HCT116 (cell line): Measurements from ENCODE around the gene APC2. TPM values are rescaled to one million over a fixed set of nuclear protein-coding genes. Genes with fewer than 3 reads are reported as not detected.

Experiments
- ATAC-seq: fragments of 200-7000 bp; cut with Tn5 transposase; 2 replicates; pipeline ENCODE4 v1.9.1; 2020; ENCODE audit warnings: mild to moderate bottlenecking, moderate library complexity
- Bru-seq: library from RNA; stranded (reverse); fragments of 400-500 nt; gene quantifications from one replicate; lab custom pipeline; 2021; lab: Mats Ljungman, UMichigan
- BruChase-seq, 2 experiments: library from RNA; stranded (reverse); fragments of 400-500 nt; gene quantifications; one replicate each; lab custom pipeline; 2021; lab: Mats Ljungman, UMichigan
- BruUV-seq: library from RNA; stranded (reverse); fragments of 400-500 nt; replicated peaks from 2 replicates; lab custom pipeline; 2021; lab: Mats Ljungman, UMichigan
- CTCF ChIA-PET: fragments of 300-600 bp; sonication (Branson Sonifier 250); formaldehyde crosslinking; loops from one replicate; lab custom pipeline; 2021; ENCODE audit warnings: antibody characterized with exemption; lab: Charles Lee
- POLR2A ChIA-PET: fragments of 300-600, 350-600 bp; sonication (Branson Sonifier 250); formaldehyde crosslinking; loops from one replicate; lab custom pipeline; 2021; ENCODE audit warnings: antibody characterized with exemption; lab: Charles Lee
- RAD21 ChIA-PET, 2 experiments: fragments of 300-600 bp; sonication (Branson Sonifier 250); formaldehyde crosslinking; loops; one replicate each; lab custom pipeline; 2023; ENCODE audit warnings: low total read pairs in 2 of 2; ENCODE audit not compliant: uncharacterized antibody in 2 of 2, unreplicated experiment in 2 of 2, low non-redundant PET in 1 of 2; lab: Charles Lee
- DNase-seq: peaks from one replicate; pipeline ENCODE4 v3.0.0-alpha.2; 2010; ENCODE audit warnings: low read depth, low spot score
- H2AFZ ChIP-seq: fragments of 200-600 bp; shearing (Covaris generic), sonication (generic); 2 replicates; pipeline ENCODE4 v1.6.1; 2017; ENCODE audit warnings: low read depth, mixed run types, mixed read lengths, antibody characterized with exemption, low read length; ENCODE audit not compliant: poor library complexity, severe bottlenecking
- H3K27ac ChIP-seq: 2 replicates; pipeline ENCODE4 v1.5.1; 2012; ENCODE audit warnings: low read depth, low read length
- H3K27me3 ChIP-seq: fragments of 200-600 bp; sonication (generic); 2 replicates; pipeline ENCODE4 v1.6.1; 2016; ENCODE audit warnings: mixed run types, low read length, mixed read lengths; ENCODE audit not compliant: insufficient read depth
- H3K36me3 ChIP-seq, 2 experiments: fragments of 200-500 bp in 1 of 2; fragments of 200-600 bp in 1 of 2; sonication (Bioruptor generic) in 1 of 2; sonication (generic) in 1 of 2; 2 replicates each; pipeline versions ENCODE4 v1.5.1 to v1.6.1; 2014 to 2016; ENCODE audit warnings: low read length in 2 of 2, inconsistent platforms in 1 of 2, mixed read lengths in 1 of 2, mixed run types in 1 of 2; ENCODE audit not compliant: insufficient read depth in 2 of 2, control insufficient read depth in 1 of 2
- H3K4me1 ChIP-seq, 2 experiments: fragments of 200-600 bp in 1 of 2; sonication (generic) in 1 of 2; 2 replicates each; pipeline versions ENCODE4 v1.5.1 to v1.6.1; 2012 to 2017; ENCODE audit warnings: low read length in 2 of 2, inconsistent platforms in 1 of 2, mild to moderate bottlenecking in 1 of 2, mixed read lengths in 1 of 2, mixed run types in 1 of 2, moderate library complexity in 1 of 2; ENCODE audit not compliant: insufficient read depth in 2 of 2, control insufficient read depth in 1 of 2
- H3K4me2 ChIP-seq: fragments of 200-600 bp; sonication (generic); 2 replicates; pipeline ENCODE4 v1.6.1; 2017; ENCODE audit warnings: mixed run types, low read length, mixed read lengths
- H3K4me3 ChIP-seq, 2 experiments: fragments of 200-600 bp in 1 of 2; sonication (generic) in 1 of 2; replicated peaks in 1 of 2; 2 replicates each; pipeline ENCODE4 v1.5.1; 2011 to 2016; ENCODE audit warnings: low read length in 2 of 2, control low read depth in 1 of 2, low read depth in 1 of 2, mild to moderate bottlenecking in 1 of 2, mixed read lengths in 1 of 2, mixed run types in 1 of 2
- H3K79me2 ChIP-seq: fragments of 200-600 bp; sonication (generic); 2 replicates; pipeline ENCODE4 v1.6.1; 2017; ENCODE audit warnings: mild to moderate bottlenecking, mixed run types, low read length, moderate library complexity, mixed read lengths; ENCODE audit not compliant: insufficient read depth
- H3K9ac ChIP-seq: fragments of 200-600 bp; sonication (generic); 2 replicates; pipeline ENCODE4 v1.6.1; 2016; ENCODE audit warnings: low read length, mixed read lengths
- H3K9me2 ChIP-seq: fragments of 200-600 bp; sonication (generic), shearing (Covaris generic); 2 replicates; pipeline ENCODE4 v1.6.1; 2017; ENCODE audit warnings: mixed run types, mild to moderate bottlenecking, moderate library complexity; ENCODE audit not compliant: insufficient read depth
- H3K9me3 ChIP-seq, 2 experiments: fragments of 200-500 bp in 1 of 2; fragments of 200-600 bp in 1 of 2; sonication (Bioruptor generic) in 1 of 2; sonication (generic) in 1 of 2; 2 replicates each; pipeline ENCODE4 v1.6.1; 2014 to 2017; ENCODE audit warnings: low read length in 2 of 2, mixed read lengths in 2 of 2, inconsistent platforms in 1 of 2, low read depth in 1 of 2, mild to moderate bottlenecking in 1 of 2, mixed run types in 1 of 2, moderate library complexity in 1 of 2; ENCODE audit not compliant: control insufficient read depth in 1 of 2, insufficient read depth in 1 of 2
- H4K20me1 ChIP-seq: fragments of 200-600 bp; sonication (generic), shearing (Covaris generic); 2 replicates; pipeline ENCODE4 v1.6.1; 2017; ENCODE audit warnings: mixed run types, mild to moderate bottlenecking, moderate library complexity; ENCODE audit not compliant: insufficient read depth
- CTCF ChIP-seq, 3 experiments: fragments of 200-600 bp in 1 of 3; sonication (generic) in 1 of 3; IDR thresholded peaks in 2 of 3; conservative IDR thresholded peaks in 1 of 3; 2 replicates each; pipeline ENCODE4 v1.5.1; 2012 to 2017; ENCODE audit warnings: low read depth in 2 of 3, low read length in 2 of 3, antibody characterized with exemption in 1 of 3, borderline replicate concordance in 1 of 3, control low read depth in 1 of 3, mild to moderate bottlenecking in 1 of 3, mixed read lengths in 1 of 3, mixed run types in 1 of 3, moderate library complexity in 1 of 3; ENCODE audit not compliant: insufficient read depth in 1 of 3
- EGR1 ChIP-seq: IDR thresholded peaks from 2 replicates; pipeline ENCODE4 v1.6.1; 2012; ENCODE audit warnings: low read depth
- EZH2phosphoT487 ChIP-seq: fragments of 200-600 bp; IDR thresholded peaks from 2 replicates; pipeline ENCODE4 v1.6.1; 2018; ENCODE audit warnings: antibody characterized with exemption, borderline replicate concordance
- JUND ChIP-seq: IDR thresholded peaks from 2 replicates; pipeline ENCODE4 v1.6.1; 2012
- POLR2AphosphoS5 ChIP-seq: IDR thresholded peaks from 2 replicates; pipeline ENCODE4 v1.6.1; 2011; ENCODE audit warnings: mild to moderate bottlenecking, low read depth, low read length, moderate library complexity
- SIN3A ChIP-seq: IDR thresholded peaks from 2 replicates; pipeline ENCODE4 v1.6.1; 2012; ENCODE audit warnings: low read depth
- SP1 ChIP-seq: IDR thresholded peaks from 2 replicates; pipeline ENCODE4 v1.6.1; 2012; ENCODE audit warnings: low read depth
- intact Hi-C: fragments of 100-400 bp; cut with micrococcal nuclease; formaldehyde crosslinking; loops from 2 replicates; pipeline ENCODE4 v1.10.0; 2022
- long read RNA-seq: library from polyadenylated mRNA; unstranded; transcript quantifications from one replicate; pipeline ENCODE4 v2.0.0, GENCODE V29; 2021; ENCODE audit not compliant: unreplicated experiment
- polyA plus RNA-seq: library from polyadenylated mRNA; unstranded; fragments of >200 nt; gene quantifications from 2 replicates; pipeline ENCODE4 v1.2.1, GENCODE V29; 2012; ENCODE audit warnings: missing spikeins
- total RNA-seq: library from RNA; stranded (reverse); gene quantifications from one replicate; pipeline ENCODE4 v1.2.1, GENCODE V29; 2021; ENCODE audit not compliant: unreplicated experiment

Gene APC2
- 1.6 TPM for total RNA-seq
- polyA plus RNA-seq, result 0.62 and 0.66 TPM in 2 replicates
- percentile 18 among the genes with signal in this experiment for Bru-seq, nascent RNA
- percentile 20 among the genes with signal in this experiment for BruChase-seq, experiment 1, labeled RNA remaining after a 6-hour chase
- percentile 16 among the genes with signal in this experiment for BruChase-seq, experiment 2, labeled RNA remaining after a 2-hour chase
- long read RNA-seq, partial matches to known transcripts, result 0 of 15 reads
- long read RNA-seq, other reads (novel, unspliced or antisense), result 15 of 15 reads

GRCh38 chr19:1449467-1450442 lies at the start of gene APC2:
TSS of gene APC2 (plus strand) at chr19:1450121. CDS start at chr19:1453002, 2,881 bp downstream.
- Histone ChIP-seq H3K9ac (no peak within 1 kb of the TSS), H3K9me2 (no peaks in the 10 kb centered on the region), H3K9me3 (no peaks in the 10 kb centered on the region), H3K79me2 (no peaks in the 10 kb centered on the region), H3K27ac (no peak within 1 kb of the TSS), H3K36me3 (no peaks in the 10 kb centered on the region), H3K4me1 (peaks cover 15 to 40% of the 10 kb centered on the region in 2 experiments), H2AFZ (no peak within 1 kb of the TSS), H3K4me3 (no peak within 1 kb of the TSS), H4K20me1 (no peaks in the 10 kb centered on the region), H3K27me3 (no peaks in the 10 kb centered on the region; the same call in 1 of the 2 replicates), H3K4me2 (no peak within 1 kb of the TSS)
- no peak for DNase-seq
- ATAC-seq, result peak; percentile 28
- ChIA-PET CTCF (no interaction called here), RAD21 (no interaction called here), POLR2A (no interaction called here)
- TF ChIP-seq POLR2AphosphoS5 (no peak), SP1 (peak; percentile 53), CTCF (IDR thresholded peaks at IDR 0.05 in 2 of 3, conservative IDR thresholded peaks at IDR 0.05 in 1 of 3; ENCODE audit: borderline replicate concordance in 1 of 3, insufficient read depth in 1 of 3, low read depth in 2 of 3, low read length in 2 of 3) (no peak), EGR1 (0 out of 2 replicates have a peak, but pooled peaks have one; percentile 33), SIN3A (no peak), JUND (no peak), EZH2phosphoT487 (no peak)
- intact Hi-C loops, result no loop called here
- no TSS peak for BruUV-seq
